HCT116 (cell line): Measurements from ENCODE around the gene UFD1. TPM values are rescaled to one million over a fixed set of nuclear protein-coding genes. Genes with fewer than 3 reads are reported as not detected.

Source experiments
- ATAC-seq: fragments of 200-7000 bp; cut with Tn5 transposase; 2 replicates; pipeline ENCODE4 v1.9.1; 2020; ENCODE audit warnings: mild to moderate bottlenecking, moderate library complexity
- BruUV-seq: library from RNA; stranded (reverse); fragments of 400-500 nt; replicated peaks from 2 replicates; lab custom pipeline; 2021; lab: Mats Ljungman, UMichigan
- CTCF ChIA-PET: fragments of 300-600 bp; sonication (Branson Sonifier 250); formaldehyde crosslinking; loops from one replicate; lab custom pipeline; 2021; ENCODE audit warnings: antibody characterized with exemption; lab: Charles Lee
- POLR2A ChIA-PET: fragments of 300-600, 350-600 bp; sonication (Branson Sonifier 250); formaldehyde crosslinking; loops from one replicate; lab custom pipeline; 2021; ENCODE audit warnings: antibody characterized with exemption; lab: Charles Lee
- RAD21 ChIA-PET, 2 experiments: fragments of 300-600 bp; sonication (Branson Sonifier 250); formaldehyde crosslinking; loops; one replicate each; lab custom pipeline; 2023; ENCODE audit warnings: low total read pairs in 2 of 2; ENCODE audit not compliant: uncharacterized antibody in 2 of 2, unreplicated experiment in 2 of 2, low non-redundant PET in 1 of 2; lab: Charles Lee
- DNase-seq: peaks from one replicate; pipeline ENCODE4 v3.0.0-alpha.2; 2010; ENCODE audit warnings: low read depth, low spot score
- H2AFZ ChIP-seq: fragments of 200-600 bp; shearing (Covaris generic), sonication (generic); 2 replicates; pipeline ENCODE4 v1.6.1; 2017; ENCODE audit warnings: low read depth, mixed run types, mixed read lengths, antibody characterized with exemption, low read length; ENCODE audit not compliant: poor library complexity, severe bottlenecking
- H3K27ac ChIP-seq: 2 replicates; pipeline ENCODE4 v1.5.1; 2012; ENCODE audit warnings: low read depth, low read length
- H3K27me3 ChIP-seq: fragments of 200-600 bp; sonication (generic); 2 replicates; pipeline ENCODE4 v1.6.1; 2016; ENCODE audit warnings: mixed run types, low read length, mixed read lengths; ENCODE audit not compliant: insufficient read depth
- H3K36me3 ChIP-seq, 2 experiments: fragments of 200-500 bp in 1 of 2; fragments of 200-600 bp in 1 of 2; sonication (Bioruptor generic) in 1 of 2; sonication (generic) in 1 of 2; 2 replicates each; pipeline versions ENCODE4 v1.5.1 to v1.6.1; 2014 to 2016; ENCODE audit warnings: low read length in 2 of 2, inconsistent platforms in 1 of 2, mixed read lengths in 1 of 2, mixed run types in 1 of 2; ENCODE audit not compliant: insufficient read depth in 2 of 2, control insufficient read depth in 1 of 2
- H3K4me1 ChIP-seq, 2 experiments: fragments of 200-600 bp in 1 of 2; sonication (generic) in 1 of 2; 2 replicates each; pipeline versions ENCODE4 v1.5.1 to v1.6.1; 2012 to 2017; ENCODE audit warnings: low read length in 2 of 2, inconsistent platforms in 1 of 2, mild to moderate bottlenecking in 1 of 2, mixed read lengths in 1 of 2, mixed run types in 1 of 2, moderate library complexity in 1 of 2; ENCODE audit not compliant: insufficient read depth in 2 of 2, control insufficient read depth in 1 of 2
- H3K4me2 ChIP-seq: fragments of 200-600 bp; sonication (generic); 2 replicates; pipeline ENCODE4 v1.6.1; 2017; ENCODE audit warnings: mixed run types, low read length, mixed read lengths
- H3K4me3 ChIP-seq, 2 experiments: fragments of 200-600 bp in 1 of 2; sonication (generic) in 1 of 2; replicated peaks in 1 of 2; 2 replicates each; pipeline ENCODE4 v1.5.1; 2011 to 2016; ENCODE audit warnings: low read length in 2 of 2, control low read depth in 1 of 2, low read depth in 1 of 2, mild to moderate bottlenecking in 1 of 2, mixed read lengths in 1 of 2, mixed run types in 1 of 2
- H3K79me2 ChIP-seq: fragments of 200-600 bp; sonication (generic); 2 replicates; pipeline ENCODE4 v1.6.1; 2017; ENCODE audit warnings: mild to moderate bottlenecking, mixed run types, low read length, moderate library complexity, mixed read lengths; ENCODE audit not compliant: insufficient read depth
- H3K9ac ChIP-seq: fragments of 200-600 bp; sonication (generic); 2 replicates; pipeline ENCODE4 v1.6.1; 2016; ENCODE audit warnings: low read length, mixed read lengths
- H3K9me2 ChIP-seq: fragments of 200-600 bp; sonication (generic), shearing (Covaris generic); 2 replicates; pipeline ENCODE4 v1.6.1; 2017; ENCODE audit warnings: mixed run types, mild to moderate bottlenecking, moderate library complexity; ENCODE audit not compliant: insufficient read depth
- H3K9me3 ChIP-seq, 2 experiments: fragments of 200-500 bp in 1 of 2; fragments of 200-600 bp in 1 of 2; sonication (Bioruptor generic) in 1 of 2; sonication (generic) in 1 of 2; 2 replicates each; pipeline ENCODE4 v1.6.1; 2014 to 2017; ENCODE audit warnings: low read length in 2 of 2, mixed read lengths in 2 of 2, inconsistent platforms in 1 of 2, low read depth in 1 of 2, mild to moderate bottlenecking in 1 of 2, mixed run types in 1 of 2, moderate library complexity in 1 of 2; ENCODE audit not compliant: control insufficient read depth in 1 of 2, insufficient read depth in 1 of 2
- H4K20me1 ChIP-seq: fragments of 200-600 bp; sonication (generic), shearing (Covaris generic); 2 replicates; pipeline ENCODE4 v1.6.1; 2017; ENCODE audit warnings: mixed run types, mild to moderate bottlenecking, moderate library complexity; ENCODE audit not compliant: insufficient read depth
- CBX3 ChIP-seq: IDR thresholded peaks from 2 replicates; pipeline ENCODE4 v1.6.1; 2012; ENCODE audit warnings: low read depth
- CEBPB ChIP-seq: IDR thresholded peaks from 2 replicates; pipeline ENCODE4 v1.6.1; 2012; ENCODE audit warnings: low read depth
- CTCF ChIP-seq, 3 experiments: fragments of 200-600 bp in 1 of 3; sonication (generic) in 1 of 3; IDR thresholded peaks in 2 of 3; conservative IDR thresholded peaks in 1 of 3; 2 replicates each; pipeline ENCODE4 v1.5.1; 2012 to 2017; ENCODE audit warnings: low read depth in 2 of 3, low read length in 2 of 3, antibody characterized with exemption in 1 of 3, borderline replicate concordance in 1 of 3, control low read depth in 1 of 3, mild to moderate bottlenecking in 1 of 3, mixed read lengths in 1 of 3, mixed run types in 1 of 3, moderate library complexity in 1 of 3; ENCODE audit not compliant: insufficient read depth in 1 of 3
- EGR1 ChIP-seq: IDR thresholded peaks from 2 replicates; pipeline ENCODE4 v1.6.1; 2012; ENCODE audit warnings: low read depth
- ELF1 ChIP-seq: IDR thresholded peaks from 2 replicates; pipeline ENCODE4 v1.6.1; 2012; ENCODE audit warnings: low read depth, borderline replicate concordance
- EZH2 ChIP-seq: fragments of 200-600 bp; sonication (generic); IDR thresholded peaks from 2 replicates; pipeline ENCODE4 v1.6.1; 2017; ENCODE audit warnings: antibody characterized with exemption, mixed run types
- EZH2phosphoT487 ChIP-seq: fragments of 200-600 bp; IDR thresholded peaks from 2 replicates; pipeline ENCODE4 v1.6.1; 2018; ENCODE audit warnings: antibody characterized with exemption, borderline replicate concordance
- FOSL1 ChIP-seq: IDR thresholded peaks from 2 replicates; pipeline ENCODE4 v1.6.1; 2012; ENCODE audit warnings: low read depth
- JUND ChIP-seq: IDR thresholded peaks from 2 replicates; pipeline ENCODE4 v1.6.1; 2012
- MAX ChIP-seq: IDR thresholded peaks from 2 replicates; pipeline ENCODE4 v1.6.1; 2012
- POLR2A ChIP-seq: IDR thresholded peaks from 2 replicates; pipeline ENCODE4 v1.7.0; 2011; ENCODE audit warnings: borderline replicate concordance; ENCODE audit not compliant: insufficient read depth, insufficient read length; ENCODE audit errors: extremely low read depth
- POLR2AphosphoS5 ChIP-seq: IDR thresholded peaks from 2 replicates; pipeline ENCODE4 v1.6.1; 2011; ENCODE audit warnings: mild to moderate bottlenecking, low read depth, low read length, moderate library complexity
- RAD21 ChIP-seq: IDR thresholded peaks from 2 replicates; pipeline ENCODE4 v1.6.1; 2012; ENCODE audit warnings: low read depth, mild to moderate bottlenecking
- REST ChIP-seq: IDR thresholded peaks from 2 replicates; pipeline ENCODE4 v1.6.1; 2012; ENCODE audit warnings: low read depth
- SIN3A ChIP-seq: IDR thresholded peaks from 2 replicates; pipeline ENCODE4 v1.6.1; 2012; ENCODE audit warnings: low read depth
- SP1 ChIP-seq: IDR thresholded peaks from 2 replicates; pipeline ENCODE4 v1.6.1; 2012; ENCODE audit warnings: low read depth
- SRF ChIP-seq: IDR thresholded peaks from 2 replicates; pipeline ENCODE4 v1.6.1; 2012; ENCODE audit warnings: low read depth
- YY1 ChIP-seq: IDR thresholded peaks from 2 replicates; pipeline ENCODE4 v1.6.1; 2011; ENCODE audit warnings: low read length, low read depth, moderate library complexity, mild to moderate bottlenecking; ENCODE audit not compliant: insufficient replicate concordance; ENCODE audit errors: extremely low read depth
- ZFX ChIP-seq: fragments of 450-650 bp; IDR thresholded peaks from 2 replicates; pipeline ENCODE4 v1.6.1; 2017
- ZNF274 ChIP-seq: fragments of 200-500 bp; sonication (Bioruptor generic); IDR thresholded peaks from 2 replicates; pipeline ENCODE4 v1.6.1; 2014; ENCODE audit warnings: mild to moderate bottlenecking, low read depth, low read length, inconsistent platforms
- intact Hi-C: fragments of 100-400 bp; cut with micrococcal nuclease; formaldehyde crosslinking; loops from 2 replicates; pipeline ENCODE4 v1.10.0; 2022
- total RNA-seq: library from RNA; stranded (reverse); gene quantifications from one replicate; pipeline ENCODE4 v1.2.1, GENCODE V29; 2021; ENCODE audit not compliant: unreplicated experiment
- TF ChIP-seq, protein P1 (sequence below): IDR thresholded peaks from 2 replicates; pipeline ENCODE4 v1.6.1; 2011; ENCODE audit warnings: mild to moderate bottlenecking, low read length, moderate library complexity; ENCODE audit not compliant: insufficient replicate concordance; ENCODE audit errors: extremely low read depth

UFD1 gene
- total RNA-seq, 1 experiment from 2014 or later, result 97.5 TPM

DNA sequence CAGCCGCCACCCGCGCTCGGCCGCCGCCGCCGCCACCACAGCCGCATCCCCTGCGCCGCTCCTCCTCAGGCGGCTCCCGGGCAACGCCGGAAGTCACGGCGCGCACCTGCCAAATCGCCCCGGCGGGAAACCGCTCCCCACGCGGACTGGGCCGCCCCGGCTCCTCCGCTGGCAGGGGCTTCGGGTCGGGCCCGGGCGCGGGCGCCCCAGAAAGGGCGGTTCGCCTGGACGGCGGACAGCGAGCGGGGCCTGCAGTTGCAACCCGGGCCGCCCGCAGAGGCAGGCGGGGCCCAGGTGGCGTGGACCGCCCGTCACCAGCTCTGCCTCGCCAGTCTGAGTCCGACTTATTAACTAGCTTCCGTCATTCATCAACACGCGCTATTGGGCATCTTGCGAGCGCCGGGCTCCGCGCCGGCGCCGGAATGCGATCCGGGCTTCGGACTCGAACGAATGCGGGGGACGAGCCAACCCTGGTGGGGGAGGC lies 47.3 kb downstream of the UFD1 start, which contains the start of gene HIRA:
Gene HIRA (minus strand): TSS at position 85 of the 484 bp plus-strand sequence. CDS start 257 bp downstream, outside the sequence.
- H2AFZ ChIP-seq, result no peak within 1 kb of the TSS
- H4K20me1 ChIP-seq, result no peaks in the 10 kb centered on the region
- H3K79me2 ChIP-seq, result peaks cover 69% of the 10 kb centered on the region
- H3K9me2 ChIP-seq, result no peaks in the 10 kb centered on the region
- intact Hi-C loops, result loop anchor here (1.0 to 2.0 kb wide), 2 partner anchors 48 to 253 kb away; partner anchors contain the start of genes CDC45, SLC25A1 and UFD1
- peak within 1 kb of the TSS; percentile 97 for H3K9ac ChIP-seq
- ATAC-seq (peak; percentile 66), DNase-seq (peak; percentile 53)
- no peaks in the 10 kb centered on the region for H3K27me3 ChIP-seq
- peak within 1 kb of the TSS; percentile 98 for H3K27ac ChIP-seq
- H3K4me3 ChIP-seq, result peak within 1 kb of the TSS; percentile 92 to 94
- BruUV-seq, result no TSS peak
- RAD21 ChIA-PET, result no interaction called here
- no peaks in the 10 kb centered on the region for H3K9me3 ChIP-seq
- peaks cover 7 to 12% of the 10 kb centered on the region in 2 experiments; a peak in 3 of 4 replicates for H3K36me3 ChIP-seq
- peak within 1 kb of the TSS; percentile 99 for H3K4me2 ChIP-seq
- CTCF ChIA-PET, result no interaction called here
- POLR2A ChIA-PET, result interaction anchor here (1.1 to 1.2 kb wide), 3 partner anchors 12 to 253 kb away, joined by 3 to 4 read pairs (median 3); partner anchors contain the start of genes C22orf39 and SLC25A1
- H3K4me1 ChIP-seq, result peaks cover 16 to 17% of the 10 kb centered on the region in 2 experiments
- TF ChIP-seq EZH2phosphoT487, result no peak
- no peak for TF ChIP-seq SRF
- 0 out of 2 replicates have a peak, but pooled peaks have one; percentile 32 for TF ChIP-seq CBX3
- no peak for TF ChIP-seq EZH2
- peak; percentile 87 for TF ChIP-seq ZFX
- no peak for TF ChIP-seq EGR1
- TF ChIP-seq RAD21, result no peak
- TF ChIP-seq, protein P1, sequence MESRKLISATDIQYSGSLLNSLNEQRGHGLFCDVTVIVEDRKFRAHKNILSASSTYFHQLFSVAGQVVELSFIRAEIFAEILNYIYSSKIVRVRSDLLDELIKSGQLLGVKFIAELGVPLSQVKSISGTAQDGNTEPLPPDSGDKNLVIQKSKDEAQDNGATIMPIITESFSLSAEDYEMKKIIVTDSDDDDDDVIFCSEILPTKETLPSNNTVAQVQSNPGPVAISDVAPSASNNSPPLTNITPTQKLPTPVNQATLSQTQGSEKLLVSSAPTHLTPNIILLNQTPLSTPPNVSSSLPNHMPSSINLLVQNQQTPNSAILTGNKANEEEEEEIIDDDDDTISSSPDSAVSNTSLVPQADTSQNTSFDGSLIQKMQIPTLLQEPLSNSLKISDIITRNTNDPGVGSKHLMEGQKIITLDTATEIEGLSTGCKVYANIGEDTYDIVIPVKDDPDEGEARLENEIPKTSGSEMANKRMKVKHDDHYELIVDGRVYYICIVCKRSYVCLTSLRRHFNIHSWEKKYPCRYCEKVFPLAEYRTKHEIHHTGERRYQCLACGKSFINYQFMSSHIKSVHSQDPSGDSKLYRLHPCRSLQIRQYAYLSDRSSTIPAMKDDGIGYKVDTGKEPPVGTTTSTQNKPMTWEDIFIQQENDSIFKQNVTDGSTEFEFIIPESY, result no peak
- TF ChIP-seq POLR2AphosphoS5, result no peak
- no peak for TF ChIP-seq FOSL1
- TF ChIP-seq POLR2A, result no peak
- TF ChIP-seq MAX, result no peak
- TF ChIP-seq CTCF (IDR thresholded peaks at IDR 0.05 in 2 of 3, conservative IDR thresholded peaks at IDR 0.05 in 1 of 3; ENCODE audit: borderline replicate concordance in 1 of 3, insufficient read depth in 1 of 3, low read depth in 2 of 3, low read length in 2 of 3), result no peak
- TF ChIP-seq YY1, result peak; percentile 59
- TF ChIP-seq REST, result no peak
- no peak for TF ChIP-seq ZNF274
- no peak for TF ChIP-seq ELF1
- TF ChIP-seq CEBPB, result no peak
- no peak for TF ChIP-seq JUND
- peak; percentile 32; the same call in 1 of the 2 replicates for TF ChIP-seq SP1
- TF ChIP-seq SIN3A, result no peak
